IPS-18a (cell line): ENCODE data around the gene TNFRSF4.
"Not testable (repeated sequence)": the region's sequence is repeated elsewhere in the genome, so short reads cannot be mapped to it uniquely, and the experiment has no call there.

Experiments
- H3K27ac ChIP-seq: one replicate; pipeline ENCODE4 v1.5.1; 2013; ENCODE audit warnings: low read length
- H3K27me3 ChIP-seq: one replicate; pipeline ENCODE4 v1.6.1; 2013; ENCODE audit warnings: mild to moderate bottlenecking, low read length; ENCODE audit not compliant: control insufficient read depth, insufficient read depth
- H3K36me3 ChIP-seq: one replicate; pipeline ENCODE4 v1.6.1; 2013; ENCODE audit warnings: low read depth, low read length; ENCODE audit not compliant: control insufficient read depth
- H3K4me1 ChIP-seq: one replicate; pipeline ENCODE4 v1.6.1; 2013; ENCODE audit warnings: low read depth, low read length; ENCODE audit not compliant: control insufficient read depth
- H3K4me3 ChIP-seq: one replicate; pipeline ENCODE4 v1.5.1; 2013; ENCODE audit warnings: low read length
- H3K9ac ChIP-seq: one replicate; pipeline ENCODE4 v1.6.1; 2013; ENCODE audit warnings: mild to moderate bottlenecking, low read length, moderate library complexity
- H3K9me3 ChIP-seq: one replicate; pipeline ENCODE4 v1.6.1; 2013; ENCODE audit warnings: low read depth, low read length; ENCODE audit not compliant: control insufficient read depth

TNFRSF4 gene

GRCh38 chr1:1199961-1200875 lies 13.7 kb downstream of the TNFRSF4 start:
- Histone ChIP-seq H3K27me3 (peaks cover 16% of the 10 kb centered on the region), H3K9me3 (no peaks in the 10 kb centered on the region)

GRCh38 chr1:1199141-1199960 lies 14.6 kb downstream of the TNFRSF4 start:
- Histone ChIP-seq H3K36me3 (no peaks in the 10 kb centered on the region), H3K9me3 (no peaks in the 10 kb centered on the region), H3K4me1 (peaks cover 3% of the 10 kb centered on the region), H3K27ac (no peak overlapping the region), H3K9ac (no peak overlapping the region), H3K4me3 (no peak overlapping the region), H3K27me3 (peaks cover 9% of the 10 kb centered on the region)

More at GRCh38 chr1:1199961-1200875, 13.7 kb downstream of the TNFRSF4 start:
- H3K4me3 ChIP-seq = no peak overlapping the region
- H3K4me1 ChIP-seq = peaks cover 3% of the 10 kb centered on the region
- no peak overlapping the region for H3K9ac ChIP-seq
- no peaks in the 10 kb centered on the region for H3K36me3 ChIP-seq
- no peak overlapping the region for H3K27ac ChIP-seq

GRCh38 chr1:1198423-1199140 lies 15.4 kb downstream of the TNFRSF4 start:
- no peaks in the 10 kb centered on the region for H3K9me3 ChIP-seq
- no peak overlapping the region for H3K4me3 ChIP-seq
- no peak overlapping the region for H3K9ac ChIP-seq
- H3K27ac ChIP-seq = no peak overlapping the region
- H3K27me3 ChIP-seq = peaks cover 9% of the 10 kb centered on the region
- no peaks in the 10 kb centered on the region for H3K36me3 ChIP-seq
- H3K4me1 ChIP-seq = peaks cover 3% of the 10 kb centered on the region

GRCh38 chr1:1197551-1198422 lies 16.2 kb downstream of the TNFRSF4 start:
- H3K4me1 ChIP-seq = peaks cover 3% of the 10 kb centered on the region
- peaks cover 9% of the 10 kb centered on the region for H3K27me3 ChIP-seq
- no peaks in the 10 kb centered on the region for H3K9me3 ChIP-seq
- no peak overlapping the region for H3K4me3 ChIP-seq
- H3K36me3 ChIP-seq = no peaks in the 10 kb centered on the region
- H3K27ac ChIP-seq = no peak overlapping the region
- H3K9ac ChIP-seq = no peak overlapping the region

GRCh38 chr1:1197188-1197500 lies 16.8 kb downstream of the TNFRSF4 start:
- Histone ChIP-seq H3K36me3 (no peaks in the 10 kb centered on the region), H3K9ac (no peak overlapping the region), H3K4me1 (peaks cover 3% of the 10 kb centered on the region), H3K4me3 (no peak overlapping the region), H3K27me3 (peaks cover 9% of the 10 kb centered on the region), H3K9me3 (no peaks in the 10 kb centered on the region), H3K27ac (no peak overlapping the region)

GRCh38 chr1:1196431-1197187 lies 17.3 kb downstream of the TNFRSF4 start:
- peaks cover 3% of the 10 kb centered on the region for H3K4me1 ChIP-seq
- H3K9me3 ChIP-seq = no peaks in the 10 kb centered on the region
- no peak overlapping the region for H3K27ac ChIP-seq
- H3K9ac ChIP-seq = no peak overlapping the region
- H3K36me3 ChIP-seq = no peaks in the 10 kb centered on the region
- H3K27me3 ChIP-seq = peaks cover 9% of the 10 kb centered on the region
- H3K4me3 ChIP-seq = no peak overlapping the region

- not testable (repeated sequence) for H3K4me1 ChIP-seq, H3K27me3 ChIP-seq, H3K4me3 ChIP-seq, H3K27ac ChIP-seq, H3K9ac ChIP-seq, H3K36me3 ChIP-seq, H3K9me3 ChIP-seq
Observed at GRCh38 chr1:1195726-1196125, 18.2 kb downstream of the TNFRSF4 start.

GRCh38 chr1:1194723-1195122 lies 19.2 kb downstream of the TNFRSF4 start:
- Histone ChIP-seq H3K27ac (no peak overlapping the region), H3K4me1 (no peaks in the 10 kb centered on the region), H3K27me3 (no peaks in the 10 kb centered on the region), H3K9me3 (no peaks in the 10 kb centered on the region), H3K4me3 (no peak overlapping the region), H3K36me3 (no peaks in the 10 kb centered on the region), H3K9ac (no peak overlapping the region)

- Histone ChIP-seq H3K9me3 (no peaks in the 10 kb centered on the region), H3K4me1 (no peaks in the 10 kb centered on the region), H3K9ac (no peak overlapping the region), H3K36me3 (no peaks in the 10 kb centered on the region), H3K4me3 (no peak overlapping the region), H3K27ac (no peak overlapping the region), H3K27me3 (no peaks in the 10 kb centered on the region)
Observed at GRCh38 chr1:1191734-1192133, 22.2 kb downstream of the TNFRSF4 start.

GRCh38 chr1:1189111-1189510 lies 24.8 kb downstream of the TNFRSF4 start:
- no peaks in the 10 kb centered on the region for H3K9me3 ChIP-seq
- no peak overlapping the region for H3K27ac ChIP-seq
- no peaks in the 10 kb centered on the region for H3K36me3 ChIP-seq
- no peaks in the 10 kb centered on the region for H3K27me3 ChIP-seq
- no peak overlapping the region for H3K4me3 ChIP-seq
- H3K4me1 ChIP-seq = no peaks in the 10 kb centered on the region
- H3K9ac ChIP-seq = no peak overlapping the region
